ENCODE measurements around the gene SRRM3. TPM values are rescaled to one million over a fixed set of nuclear protein-coding genes. Genes with fewer than 3 reads are reported as not detected.
"Not testable (repeated sequence)": the region's sequence is repeated elsewhere in the genome, so short reads cannot be mapped to it uniquely, and the experiment has no call there.

The SRRM3 gene
- total RNA-seq, 1 donor from 2014 or later = 1.7 TPM

DNA sequence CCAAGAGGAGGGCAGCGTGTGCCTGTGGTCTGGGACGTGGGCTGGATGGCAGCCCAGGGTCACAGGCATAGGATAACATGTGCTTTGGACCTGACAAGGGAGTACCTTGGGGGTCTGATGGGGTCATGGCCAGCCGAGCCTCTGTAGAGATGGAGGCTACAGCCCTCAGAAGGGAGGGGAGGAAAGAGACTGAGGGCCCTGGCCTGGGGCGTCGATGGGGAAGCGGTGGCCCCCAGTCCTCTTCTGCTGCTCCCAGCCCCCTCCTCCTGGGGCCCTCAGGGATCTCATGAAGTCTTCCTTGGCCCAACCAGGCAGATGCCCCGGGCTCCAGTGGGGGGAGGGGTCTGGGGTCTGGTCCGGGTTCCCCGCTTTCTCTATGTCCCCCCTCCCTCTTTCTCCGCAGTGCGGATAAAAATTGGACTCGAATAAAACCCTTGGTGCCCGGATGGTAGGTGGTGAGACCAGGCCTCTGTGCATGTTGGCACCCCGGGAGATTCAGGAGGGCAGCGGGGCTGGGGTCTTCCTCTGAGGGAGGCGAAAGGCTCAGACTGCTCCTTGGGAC, 85.2 kb downstream of the SRRM3 start:
- Histone ChIP-seq H4K20me1 (ENCODE audit: insufficient read depth, low read length) (no peaks in the 10 kb centered on the region), H3K79me2 (ENCODE audit: insufficient read depth, low read length) (no peaks in the 10 kb centered on the region), H3K4me1 (ENCODE audit: insufficient read depth, low read length) (peaks cover 11% of the 10 kb centered on the region), H3K9me3 (ENCODE audit: insufficient read depth, low read depth, low read length) (no peaks in the 10 kb centered on the region), H3K36me3 (ENCODE audit: insufficient read depth, low read length) (no peaks in the 10 kb centered on the region), H3K4me2 (ENCODE audit: low read length) (no peak overlapping the region), H3K27me3 (ENCODE audit: insufficient read depth, low read length) (peaks cover 12% of the 10 kb centered on the region), H2AFZ (ENCODE audit: low read depth, low read length) (no peak overlapping the region), H3K9ac (ENCODE audit: low read length) (no peak overlapping the region), H3K27ac (ENCODE audit: low read depth, low read length) (no peak overlapping the region), H3K4me3 (ENCODE audit: insufficient read depth, low read depth, low read length) (no peak overlapping the region)
- Mint-ChIP-seq H3K4me1 (ENCODE audit: low read depth, unreplicated experiment) (peaks cover 15% of the 10 kb centered on the region), H3K4me3 (ENCODE audit: unreplicated experiment) (no peak overlapping the region), H3K27me3 (ENCODE audit: low read depth, unreplicated experiment) (peaks cover 21% of the 10 kb centered on the region), H3K9me3 (ENCODE audit: unreplicated experiment) (no peaks in the 10 kb centered on the region), H3K36me3 (ENCODE audit: low read depth, unreplicated experiment) (peaks cover 1% of the 10 kb centered on the region), H3K27ac (ENCODE audit: unreplicated experiment) (no peak overlapping the region)
- DNase-seq (ENCODE audit: low read depth) (no peak), FAIRE-seq (no peak)
- TF ChIP-seq, protein P1, sequence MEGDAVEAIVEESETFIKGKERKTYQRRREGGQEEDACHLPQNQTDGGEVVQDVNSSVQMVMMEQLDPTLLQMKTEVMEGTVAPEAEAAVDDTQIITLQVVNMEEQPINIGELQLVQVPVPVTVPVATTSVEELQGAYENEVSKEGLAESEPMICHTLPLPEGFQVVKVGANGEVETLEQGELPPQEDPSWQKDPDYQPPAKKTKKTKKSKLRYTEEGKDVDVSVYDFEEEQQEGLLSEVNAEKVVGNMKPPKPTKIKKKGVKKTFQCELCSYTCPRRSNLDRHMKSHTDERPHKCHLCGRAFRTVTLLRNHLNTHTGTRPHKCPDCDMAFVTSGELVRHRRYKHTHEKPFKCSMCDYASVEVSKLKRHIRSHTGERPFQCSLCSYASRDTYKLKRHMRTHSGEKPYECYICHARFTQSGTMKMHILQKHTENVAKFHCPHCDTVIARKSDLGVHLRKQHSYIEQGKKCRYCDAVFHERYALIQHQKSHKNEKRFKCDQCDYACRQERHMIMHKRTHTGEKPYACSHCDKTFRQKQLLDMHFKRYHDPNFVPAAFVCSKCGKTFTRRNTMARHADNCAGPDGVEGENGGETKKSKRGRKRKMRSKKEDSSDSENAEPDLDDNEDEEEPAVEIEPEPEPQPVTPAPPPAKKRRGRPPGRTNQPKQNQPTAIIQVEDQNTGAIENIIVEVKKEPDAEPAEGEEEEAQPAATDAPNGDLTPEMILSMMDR (IDR thresholded peaks at IDR 0.05; ENCODE audit: insufficient read depth, low read depth, low read length) = no peak
- no peak for TF ChIP-seq EZH2 (IDR thresholded peaks at IDR 0.05; ENCODE audit: insufficient read depth, low read length)

DNA sequence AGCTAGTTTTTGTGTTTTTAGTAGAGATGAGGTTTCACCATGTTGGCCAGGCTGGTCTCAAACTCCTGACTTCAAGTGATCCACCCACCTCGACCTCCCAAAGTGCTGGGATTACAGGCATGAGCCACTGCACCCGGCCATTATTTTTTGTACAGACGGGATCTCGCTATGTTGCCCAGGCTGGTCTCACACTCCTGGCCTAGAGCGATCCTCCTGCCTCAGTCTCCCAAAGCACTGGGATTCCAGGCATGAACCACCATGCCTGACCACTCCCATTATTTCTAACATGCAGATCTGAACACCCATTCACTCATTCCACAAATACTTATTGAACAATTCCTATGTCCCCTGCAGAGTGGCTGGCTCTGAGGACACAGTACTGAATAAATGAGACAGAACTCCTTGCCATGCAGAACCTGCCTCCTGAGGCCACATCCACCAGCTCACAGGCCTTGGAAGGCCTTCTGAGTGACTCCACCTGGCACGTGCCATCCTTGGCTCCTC, 89.2 kb downstream of the SRRM3 start:
- Histone ChIP-seq H3K9ac (ENCODE audit: low read length) (peak overlapping the region; percentile 62), H2AFZ (ENCODE audit: low read depth, low read length) (peak overlapping the region; percentile 53), H3K4me2 (ENCODE audit: low read length) (peak overlapping the region; percentile 78), H3K27ac (ENCODE audit: low read depth, low read length) (peak overlapping the region; percentile 84), H3K4me1 (ENCODE audit: insufficient read depth, low read length) (peaks cover 31% of the 10 kb centered on the region)
- not testable (repeated sequence) for H3K36me3 ChIP-seq (ENCODE audit: insufficient read depth, low read length); DNase-seq (ENCODE audit: low read depth); H3K27me3 Mint-ChIP-seq (ENCODE audit: low read depth, unreplicated experiment); H4K20me1 ChIP-seq (ENCODE audit: insufficient read depth, low read length); FAIRE-seq; H3K9me3 ChIP-seq (ENCODE audit: insufficient read depth, low read depth, low read length); H3K27me3 ChIP-seq (ENCODE audit: insufficient read depth, low read length); H3K79me2 ChIP-seq (ENCODE audit: insufficient read depth, low read length); H3K36me3 Mint-ChIP-seq (ENCODE audit: low read depth, unreplicated experiment); H3K4me3 ChIP-seq (ENCODE audit: insufficient read depth, low read depth, low read length); H3K9me3 Mint-ChIP-seq (ENCODE audit: unreplicated experiment)
- peak overlapping the region; percentile 99 for H3K27ac Mint-ChIP-seq (ENCODE audit: unreplicated experiment)
- H3K4me3 Mint-ChIP-seq (ENCODE audit: unreplicated experiment) = peak overlapping the region; percentile 42
- peaks cover 32% of the 10 kb centered on the region for H3K4me1 Mint-ChIP-seq (ENCODE audit: low read depth, unreplicated experiment)

DNA sequence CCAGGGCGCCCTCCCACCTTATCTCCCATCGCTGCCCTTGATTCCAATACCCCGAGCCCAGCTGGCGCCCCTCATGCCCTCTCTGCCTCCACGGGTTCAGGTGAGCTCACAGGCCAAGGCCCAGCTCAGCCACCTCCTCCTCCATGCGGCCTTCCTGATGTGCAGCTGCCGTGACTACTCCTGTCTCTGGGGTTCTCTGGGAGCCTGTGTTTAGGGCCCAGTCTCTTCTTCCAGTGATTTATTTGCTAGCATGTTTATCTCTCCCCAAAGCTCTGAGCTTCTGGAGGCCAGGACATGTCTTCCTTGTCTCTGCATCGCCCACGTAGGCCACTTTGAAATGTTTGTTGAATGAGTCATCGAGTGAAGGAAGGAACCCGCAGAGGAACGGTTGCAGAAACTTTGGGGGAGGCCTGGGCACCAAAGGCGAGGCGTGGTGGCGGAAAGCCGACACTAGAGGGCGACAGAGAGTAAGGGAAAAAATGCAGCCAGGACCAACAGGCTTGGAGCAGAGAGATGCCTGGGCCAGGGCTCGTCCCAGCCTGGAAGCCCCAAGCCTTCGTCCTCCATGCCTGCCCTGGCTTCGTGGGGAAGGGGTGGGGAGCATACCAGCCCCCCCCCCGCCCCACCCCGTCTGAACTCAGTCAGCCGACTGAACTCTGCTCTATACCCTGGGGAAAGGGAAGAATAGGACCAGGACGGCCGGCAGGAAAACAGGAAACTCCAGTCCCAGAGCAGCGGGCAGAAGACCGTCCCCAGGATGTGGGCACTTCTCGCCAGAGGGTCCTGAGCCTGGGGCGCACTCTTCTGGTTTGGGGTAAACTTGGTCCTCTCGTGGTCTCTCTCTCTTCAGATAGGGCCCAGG, 89.9 kb downstream of the SRRM3 start:
- Mint-ChIP-seq H3K36me3 (ENCODE audit: low read depth, unreplicated experiment) (no peaks in the 10 kb centered on the region), H3K4me3 (ENCODE audit: unreplicated experiment) (peak overlapping the region; percentile 42), H3K9me3 (ENCODE audit: unreplicated experiment) (no peaks in the 10 kb centered on the region), H3K27ac (ENCODE audit: unreplicated experiment) (peak overlapping the region; percentile 99), H3K4me1 (ENCODE audit: low read depth, unreplicated experiment) (peaks cover 32% of the 10 kb centered on the region), H3K27me3 (ENCODE audit: low read depth, unreplicated experiment) (no peaks in the 10 kb centered on the region)
- FAIRE-seq (peak; percentile 63), DNase-seq (ENCODE audit: low read depth) (peak; percentile 96)
- Histone ChIP-seq H3K36me3 (ENCODE audit: insufficient read depth, low read length) (no peaks in the 10 kb centered on the region), H3K9ac (ENCODE audit: low read length) (peak overlapping the region; percentile 74), H4K20me1 (ENCODE audit: insufficient read depth, low read length) (no peaks in the 10 kb centered on the region), H3K27me3 (ENCODE audit: insufficient read depth, low read length) (no peaks in the 10 kb centered on the region), H3K4me3 (ENCODE audit: insufficient read depth, low read depth, low read length) (no peak overlapping the region), H3K4me2 (ENCODE audit: low read length) (peak overlapping the region; percentile 78), H3K79me2 (ENCODE audit: insufficient read depth, low read length) (no peaks in the 10 kb centered on the region), H2AFZ (ENCODE audit: low read depth, low read length) (peak overlapping the region; percentile 80), H3K4me1 (ENCODE audit: insufficient read depth, low read length) (peaks cover 31% of the 10 kb centered on the region), H3K27ac (ENCODE audit: low read depth, low read length) (peak overlapping the region; percentile 84), H3K9me3 (ENCODE audit: insufficient read depth, low read depth, low read length) (no peaks in the 10 kb centered on the region)
- TF ChIP-seq, protein P1 (IDR thresholded peaks at IDR 0.05; ENCODE audit: insufficient read depth, low read depth, low read length) = peak; percentile 98
- no peak for TF ChIP-seq EZH2 (IDR thresholded peaks at IDR 0.05; ENCODE audit: insufficient read depth, low read length)
